Amniotic stem cell (primary cell): Measurements from ENCODE around the gene KCNQ5.

Experiments
- DNase-seq: peaks from one replicate; lab custom pipeline; 2025; lab: John Stamatoyannopoulos, UW

The KCNQ5 gene

DNA sequence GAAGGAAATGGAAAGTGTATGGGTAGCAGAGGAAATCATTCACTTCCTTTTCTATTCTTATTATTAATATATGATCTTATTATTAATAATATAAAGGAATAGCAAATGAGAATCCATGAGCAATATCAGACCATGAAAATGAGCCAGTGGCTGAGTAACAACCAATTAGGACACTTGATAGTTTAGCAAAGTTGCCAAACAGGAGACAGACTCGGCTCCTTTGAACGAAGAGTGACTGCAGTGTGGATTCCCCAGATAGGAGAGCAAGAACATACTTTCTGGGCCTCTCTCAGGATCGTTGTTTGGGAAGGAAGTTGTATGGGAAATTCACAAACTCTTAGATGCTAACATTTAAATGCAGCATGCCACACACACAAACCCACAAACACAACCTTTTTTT, 381.4 kb downstream of the KCNQ5 start:
- no peak for DNase-seq

DNA sequence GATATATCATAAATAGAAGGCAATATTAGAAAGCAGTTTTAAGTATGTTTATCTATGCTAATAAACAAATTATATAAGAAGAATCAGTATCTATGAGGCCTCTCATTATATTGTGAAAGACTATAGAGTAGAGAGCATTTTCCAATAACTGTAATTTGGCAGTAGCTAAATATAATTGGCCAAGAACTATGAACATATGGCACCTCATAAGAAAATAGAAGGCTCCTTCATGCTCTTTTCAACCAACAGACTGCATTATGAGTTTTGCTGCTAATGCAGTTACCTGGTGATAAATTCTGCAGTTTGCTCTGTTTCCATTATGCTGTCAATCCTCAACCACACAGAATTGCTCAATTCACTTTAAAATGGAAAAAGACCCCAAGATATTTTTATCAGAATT, 382.4 kb downstream of the KCNQ5 start:
- no peak for DNase-seq

GRCh38 chr6:73004861-73005260, 383.0 kb downstream of the KCNQ5 start:
- DNase-seq = no peak

DNA sequence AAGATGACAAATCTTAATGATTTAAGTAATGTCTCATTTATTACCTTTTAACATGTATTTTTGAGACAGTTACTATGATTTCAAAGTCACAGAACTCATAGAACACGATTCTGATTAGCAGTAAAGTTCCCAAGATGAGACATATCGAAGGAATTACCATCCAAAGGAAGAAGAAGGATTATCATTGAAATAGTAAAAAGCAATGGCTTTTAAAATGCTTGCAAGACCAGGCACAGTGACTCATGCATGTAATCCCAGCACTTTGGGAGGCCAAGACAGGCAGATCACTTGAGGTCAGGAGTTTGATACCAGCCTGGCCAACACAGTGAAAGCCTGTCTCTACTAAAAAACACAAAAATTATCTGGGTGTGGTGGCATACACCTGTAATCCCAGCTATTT, 384.3 kb downstream of the KCNQ5 start:
- DNase-seq = no peak

DNA sequence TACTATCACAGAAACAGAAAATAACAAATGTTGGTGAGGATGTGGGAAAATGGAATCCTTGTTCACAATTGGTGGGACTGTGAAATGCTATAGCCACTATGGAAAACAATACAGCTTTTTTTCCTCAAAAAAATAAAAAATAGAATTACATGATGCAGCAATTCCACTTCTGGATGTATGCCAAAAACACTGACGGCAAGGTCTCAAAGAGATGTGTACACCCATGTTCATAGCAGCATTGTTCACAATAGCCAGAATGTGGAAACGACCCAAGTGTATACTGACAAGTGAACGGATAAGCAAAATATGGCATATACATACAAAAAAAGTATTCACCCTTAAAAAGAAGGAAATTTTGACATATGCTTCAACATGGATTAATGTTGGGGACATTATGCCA, 390.1 kb downstream of the KCNQ5 start:
- DNase-seq = no peak

DNA sequence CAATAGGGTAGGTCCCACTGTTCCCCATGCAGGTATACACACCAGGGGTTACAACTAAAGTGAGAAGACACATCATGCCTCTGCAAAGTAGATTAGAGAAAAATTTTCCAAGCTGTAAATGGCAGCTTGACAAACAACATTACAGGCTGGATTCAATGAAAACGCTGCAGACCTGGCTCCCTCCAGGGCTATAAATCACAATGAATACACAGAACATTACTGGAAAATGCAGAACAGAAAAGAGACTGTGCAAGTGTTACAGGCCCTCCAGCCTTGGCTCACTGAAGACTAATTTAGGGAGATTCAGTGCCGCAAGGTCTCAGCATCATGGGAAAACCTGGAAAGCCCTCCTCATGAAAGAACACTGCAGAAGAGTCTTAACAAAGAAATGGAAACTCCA, 395.6 kb downstream of the KCNQ5 start:
- no peak for DNase-seq

- no peak for DNase-seq
Observed at GRCh38 chr6:73024598-73024997, 402.7 kb downstream of the KCNQ5 start.

DNA sequence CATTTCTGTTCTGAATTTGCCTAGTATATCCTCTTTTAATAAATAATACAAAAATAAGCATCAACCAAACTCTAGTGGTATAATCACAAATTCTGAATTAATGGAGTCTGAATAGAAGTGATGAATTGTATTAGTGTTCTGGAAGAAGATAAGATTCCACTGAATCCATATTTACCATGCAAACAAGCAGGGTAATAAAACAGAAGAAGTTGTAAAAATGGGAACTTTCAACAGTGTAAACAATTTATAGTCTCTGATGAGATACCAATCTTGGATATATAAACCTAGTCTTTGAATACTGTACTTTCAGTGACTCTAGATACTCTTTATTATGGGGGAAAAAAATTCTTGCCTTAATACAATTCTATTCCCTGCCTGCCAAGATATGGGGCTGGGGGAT, 405.8 kb downstream of the KCNQ5 start:
- DNase-seq = no peak

DNA sequence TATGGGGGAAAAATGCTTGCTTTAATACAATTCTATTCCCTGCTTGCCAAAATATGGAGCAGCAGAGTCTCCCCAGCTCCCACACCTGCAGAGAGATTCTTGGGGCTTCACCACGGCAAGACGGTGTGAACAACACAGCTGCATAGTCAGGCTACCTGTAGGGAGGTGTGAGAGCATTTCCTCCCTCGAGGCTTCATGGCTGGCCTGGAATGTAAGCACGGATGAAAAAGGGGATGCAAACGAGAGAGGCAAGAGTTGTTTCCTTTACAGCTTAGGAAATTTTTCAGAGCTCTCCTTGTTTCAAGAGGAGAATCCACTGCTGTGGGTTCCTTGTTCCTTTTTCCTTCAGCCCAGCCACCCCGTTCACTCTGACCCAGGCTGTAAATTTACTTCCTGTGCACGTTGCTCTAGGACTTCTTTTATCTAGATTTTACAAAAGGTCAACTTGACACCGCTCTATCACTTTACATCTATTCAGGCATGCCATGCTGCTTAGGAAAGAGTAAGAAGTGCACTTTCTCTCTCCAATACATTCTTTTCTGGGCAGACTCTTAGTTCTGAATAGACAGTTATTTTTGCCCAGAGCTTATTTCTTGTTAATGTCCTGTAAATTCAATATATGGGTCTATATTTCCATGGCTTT, 406.4 kb downstream of the KCNQ5 start:
- DNase-seq = no peak

GRCh38 chr6:73028893-73029450, 407.1 kb downstream of the KCNQ5 start:
- no peak for DNase-seq

- DNase-seq = no peak
Observed at GRCh38 chr6:73030257-73030656, 408.4 kb downstream of the KCNQ5 start.

DNA sequence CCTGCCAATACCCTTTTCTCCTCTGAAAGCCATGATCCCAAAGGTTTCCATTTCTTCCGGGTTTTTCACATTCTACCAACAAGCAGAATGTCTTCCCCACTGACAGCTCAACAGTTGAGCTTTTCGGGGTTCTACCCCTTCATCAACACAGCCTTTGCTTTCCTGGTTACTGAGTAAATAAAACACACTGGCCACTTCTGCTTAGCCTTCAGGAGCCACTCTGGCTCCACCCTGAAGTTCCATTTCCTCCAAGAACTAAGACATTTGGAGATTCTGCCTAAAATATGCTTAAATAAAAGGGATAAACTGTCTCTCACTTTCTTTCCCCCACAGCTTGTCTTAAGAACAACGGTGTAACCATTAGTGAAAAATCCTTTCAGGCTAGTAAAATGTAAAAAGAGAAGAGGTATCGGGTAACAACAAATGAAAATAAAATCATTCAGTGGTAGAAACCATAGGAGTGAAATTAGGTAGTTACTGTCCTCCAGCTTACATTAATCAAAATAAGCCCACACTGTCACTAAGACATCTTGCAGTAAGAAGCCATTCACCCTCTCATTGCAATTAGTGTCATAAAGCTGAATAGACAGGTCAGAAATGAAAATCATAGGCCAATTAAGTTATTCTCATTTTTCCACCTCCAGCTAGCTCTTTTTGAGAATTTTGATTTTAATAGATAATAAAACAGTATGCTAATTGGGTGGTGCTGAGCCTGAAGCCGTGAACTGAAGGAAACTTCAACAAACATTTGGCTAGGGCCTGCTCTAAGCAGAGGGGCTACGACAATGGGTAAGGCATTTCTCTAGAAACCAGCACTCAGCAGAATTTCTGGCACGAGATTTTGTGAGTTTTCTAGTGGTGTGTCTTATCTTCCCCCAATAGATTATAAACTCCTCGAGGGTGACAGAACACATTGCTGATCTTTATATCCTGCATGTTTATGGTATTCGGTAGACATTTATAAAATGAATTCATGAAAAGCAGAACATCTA, 409.2 kb downstream of the KCNQ5 start:
- no peak for DNase-seq

GRCh38 chr6:73032586-73032985, 410.7 kb downstream of the KCNQ5 start:
- no peak for DNase-seq

GRCh38 chr6:73036689-73037088, 414.8 kb downstream of the KCNQ5 start:
- DNase-seq = no peak

GRCh38 chr6:73041051-73041450, 419.2 kb downstream of the KCNQ5 start:
- DNase-seq = no peak

GRCh38 chr6:73042892-73043291, 421.0 kb downstream of the KCNQ5 start:
- DNase-seq = no peak

- DNase-seq = no peak
Observed at GRCh38 chr6:73043446-73043845, 421.6 kb downstream of the KCNQ5 start.

DNA sequence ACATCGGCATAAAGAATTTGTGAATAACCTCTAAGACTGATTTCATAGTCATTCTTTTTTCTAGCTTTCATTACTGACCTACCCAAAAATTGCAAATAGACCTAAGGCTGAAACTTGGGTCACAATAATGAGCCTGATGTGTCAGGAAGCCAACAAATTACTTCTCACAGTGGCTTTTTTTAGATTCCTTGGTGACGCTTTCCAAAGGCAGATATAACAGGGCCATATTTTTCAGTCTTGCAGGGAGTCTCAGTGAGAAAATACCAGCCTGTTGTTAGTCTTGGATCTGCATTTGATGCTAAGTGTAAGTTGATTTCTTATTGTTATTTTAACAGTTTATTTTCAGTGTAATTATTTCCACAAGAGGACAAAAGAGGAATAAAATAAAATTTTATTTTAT, 423.7 kb downstream of the KCNQ5 start:
- no peak for DNase-seq

DNA sequence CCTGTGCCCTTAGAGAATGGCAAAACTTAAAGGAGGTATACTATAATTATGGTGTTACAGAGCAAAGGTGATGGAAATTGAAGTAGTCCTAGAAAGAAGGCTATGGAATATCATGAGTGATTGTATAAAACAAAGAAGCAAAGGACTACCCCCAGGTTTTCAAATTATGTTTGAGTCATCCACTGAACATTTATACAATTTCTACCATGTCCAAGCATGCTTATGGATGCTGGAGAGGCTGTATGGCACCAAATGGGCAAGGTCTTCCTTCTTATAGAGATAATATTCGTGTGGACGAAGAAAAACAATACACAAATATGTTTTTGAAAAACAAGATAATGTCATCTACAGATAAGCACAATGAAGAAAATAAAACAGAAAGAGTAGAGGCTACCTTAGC, 425.9 kb downstream of the KCNQ5 start:
- DNase-seq = no peak

DNA sequence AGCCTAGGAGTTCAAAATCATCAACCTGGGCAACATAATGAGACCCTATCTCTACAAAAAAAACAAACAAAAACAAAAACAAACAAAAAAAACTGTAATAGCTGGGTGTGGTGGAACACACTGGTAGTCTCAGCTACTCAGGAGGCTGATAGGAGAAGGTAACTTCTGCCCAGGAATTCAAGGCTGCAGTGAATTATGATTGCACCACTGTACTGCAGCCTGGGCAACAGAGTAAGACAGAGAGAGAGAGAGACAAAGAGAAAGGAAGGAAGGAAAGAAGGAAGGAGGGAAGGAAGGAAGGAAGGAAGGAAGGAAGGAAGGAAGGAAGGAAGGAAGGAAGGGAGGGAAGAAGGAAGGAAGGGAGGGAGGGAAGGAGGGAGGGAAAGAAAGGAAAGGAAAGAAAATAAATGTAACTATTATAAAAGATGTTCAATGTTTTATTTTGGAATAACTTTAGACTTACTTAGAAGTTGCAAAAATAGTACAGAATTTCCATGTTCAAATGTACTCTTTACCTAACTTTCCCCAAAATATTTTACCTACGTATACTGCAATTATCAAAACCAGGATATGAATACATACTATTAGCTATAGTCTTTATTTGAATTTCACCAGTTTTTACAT, 428.2 kb downstream of the KCNQ5 start:
- DNase-seq = no peak

GRCh38 chr6:73050706-73051105, 428.8 kb downstream of the KCNQ5 start:
- DNase-seq = no peak

GRCh38 chr6:73051147-73051546, 429.3 kb downstream of the KCNQ5 start:
- DNase-seq = no peak

GRCh38 chr6:73054958-73055357, 433.1 kb downstream of the KCNQ5 start:
- no peak for DNase-seq
